ENCODE results near the gene KCNQ5.

The KCNQ5 gene

DNA sequence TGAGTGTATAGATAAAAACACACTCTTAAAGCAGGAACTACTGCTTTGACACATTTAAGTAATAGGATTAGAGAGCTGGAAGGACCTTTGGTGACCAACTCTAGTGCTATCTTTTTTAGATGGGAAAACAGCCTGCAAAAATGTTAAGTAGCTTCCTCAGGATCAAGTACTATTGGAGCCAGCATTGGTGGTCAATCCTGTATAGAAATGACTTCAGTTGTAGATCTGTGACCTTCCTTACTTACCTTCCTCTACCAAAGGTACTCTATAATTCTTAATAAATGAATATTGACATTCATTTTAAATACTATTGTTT is 18.7 kb downstream of the KCNQ5 start:
- DNase-seq: no peak

DNA sequence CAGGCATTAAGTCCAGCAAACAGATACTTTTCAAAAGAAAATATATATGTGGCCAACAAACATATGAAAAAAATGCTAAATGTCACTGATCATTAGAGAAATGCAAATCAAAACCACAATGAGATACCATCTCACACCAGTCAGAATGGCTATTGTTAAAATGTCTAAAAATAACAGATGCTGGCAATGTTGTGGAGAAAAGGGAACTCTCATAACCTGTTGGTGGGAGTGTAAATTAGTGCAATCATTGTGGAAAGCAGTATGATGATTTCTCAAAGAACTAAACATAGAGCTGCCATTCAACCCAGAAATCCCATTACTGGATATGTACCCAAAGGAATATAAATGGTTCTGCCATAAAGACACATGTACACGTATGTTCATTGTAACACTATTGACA is 20.6 kb downstream of the KCNQ5 start:
- DNase-seq: no peak

DNA sequence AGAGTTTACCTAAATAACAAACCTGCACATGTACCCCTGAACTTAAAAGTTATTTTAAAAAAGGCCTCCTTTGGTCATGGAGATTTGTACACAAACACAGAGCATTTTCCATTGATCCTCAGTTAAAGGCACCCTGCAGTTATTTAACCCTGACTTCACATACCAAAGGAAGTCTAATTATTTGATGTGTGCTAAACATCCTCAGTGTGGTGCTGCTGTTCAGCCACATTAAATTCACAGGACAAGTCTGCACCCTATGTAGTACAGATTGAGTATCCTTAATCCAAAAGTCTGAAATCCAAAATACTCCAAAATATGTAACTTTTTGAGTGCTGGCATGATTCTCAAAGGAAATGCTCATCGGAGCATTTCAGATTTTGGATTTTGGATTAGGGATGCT is 21.4 kb downstream of the KCNQ5 start:
- no peak for DNase-seq

DNA sequence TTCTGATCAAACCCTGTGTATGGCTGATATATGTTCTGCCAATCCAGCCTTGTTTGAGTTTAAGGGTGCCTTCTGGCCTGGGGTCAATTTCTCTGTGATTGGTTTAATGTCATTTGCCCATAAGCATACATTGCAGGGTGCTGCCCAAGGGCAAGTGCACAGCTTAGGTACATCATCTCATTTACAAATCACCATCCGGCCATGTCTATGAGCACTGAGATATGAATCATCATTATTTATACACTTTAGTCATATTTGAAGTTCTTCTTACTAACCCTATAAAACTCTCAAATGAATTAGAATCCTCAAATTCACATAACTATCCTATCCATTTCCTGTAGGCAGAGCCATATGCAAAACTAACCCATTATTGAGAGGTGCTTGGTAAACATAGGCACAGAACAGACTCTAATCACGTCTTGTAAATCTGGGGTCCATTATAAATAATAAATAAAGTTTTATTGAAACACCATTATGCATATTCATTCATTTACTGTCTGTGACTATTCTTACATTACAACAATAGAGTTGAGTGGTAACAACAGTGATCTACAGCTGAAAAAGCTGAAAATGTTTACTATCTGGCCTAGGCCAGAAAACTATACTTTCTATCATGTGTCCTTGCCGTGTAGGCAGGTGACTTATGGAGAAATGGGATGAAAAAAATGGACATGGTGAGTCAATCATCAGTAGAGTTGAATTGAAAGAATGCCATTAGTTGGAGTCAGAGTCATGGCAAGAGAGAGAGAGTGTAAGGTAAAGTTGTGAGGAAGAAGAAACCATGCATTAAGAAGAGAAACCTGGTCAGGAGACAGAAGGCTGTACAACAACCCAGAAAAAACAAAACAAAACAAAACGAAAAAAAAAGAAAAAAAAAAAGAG is 25.0 kb downstream of the KCNQ5 start:
- no peak for DNase-seq

DNA sequence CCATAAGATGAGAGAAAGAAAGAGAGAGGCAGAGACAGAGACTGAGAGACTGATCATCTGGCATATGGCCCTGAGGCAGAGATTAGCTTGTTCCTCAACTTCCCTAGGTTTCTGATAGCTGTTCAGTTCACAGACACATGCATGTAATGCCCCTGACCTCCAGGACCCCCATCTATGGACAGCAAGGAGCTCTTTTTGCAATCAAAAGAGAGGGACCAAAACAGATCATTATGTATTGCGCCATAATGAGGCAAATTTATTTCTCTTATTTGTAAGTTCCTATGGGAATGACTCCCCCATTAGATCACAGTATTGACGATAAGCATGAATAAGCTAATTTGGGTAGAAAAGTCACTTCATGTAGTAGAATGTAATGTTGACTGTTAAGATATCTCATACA is 25.6 kb downstream of the KCNQ5 start:
- DNase-seq: no peak

DNA sequence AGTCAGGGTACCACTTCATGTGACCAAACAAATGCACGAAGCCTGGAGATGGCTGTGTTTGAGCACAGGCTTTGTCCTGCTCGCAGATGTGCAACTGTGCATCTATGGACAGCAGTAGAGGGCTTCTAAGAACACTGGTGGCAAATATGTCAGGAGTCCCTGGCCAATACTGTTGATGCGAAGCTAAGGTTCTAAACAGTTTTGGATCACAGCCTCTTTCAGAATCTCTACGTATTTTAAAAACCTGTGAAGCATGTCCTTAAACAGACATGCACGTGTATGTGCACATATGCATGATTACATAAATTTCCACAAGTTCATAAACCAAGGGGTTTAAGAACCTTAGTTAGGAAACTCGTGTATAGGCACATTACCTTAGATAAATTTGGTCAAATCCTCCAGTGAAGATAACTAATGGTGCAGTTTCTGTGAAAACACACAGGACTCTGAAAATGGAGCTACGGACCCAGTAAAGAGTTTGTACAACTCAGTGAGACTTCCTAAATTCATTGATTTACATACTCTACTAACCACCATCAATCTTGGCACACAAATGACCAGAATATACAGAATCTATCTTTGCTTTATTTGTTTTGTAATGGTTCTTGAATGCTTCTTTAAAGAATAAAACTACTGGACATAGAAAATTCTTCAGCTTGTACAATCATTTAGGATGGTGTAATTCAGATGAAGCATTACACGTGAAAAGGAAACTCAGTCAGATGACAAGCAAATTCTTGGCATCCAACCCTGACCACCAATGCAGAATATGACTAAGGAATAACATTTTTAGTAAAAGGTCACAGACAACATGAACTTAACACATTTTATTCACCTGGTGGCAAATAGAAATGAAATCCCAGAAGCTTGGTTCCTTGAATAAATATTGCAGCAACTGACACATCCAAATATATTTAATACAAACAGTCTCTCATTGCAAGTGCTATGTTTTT is 27.4 kb downstream of the KCNQ5 start:
- DNase-seq: no peak

DNA sequence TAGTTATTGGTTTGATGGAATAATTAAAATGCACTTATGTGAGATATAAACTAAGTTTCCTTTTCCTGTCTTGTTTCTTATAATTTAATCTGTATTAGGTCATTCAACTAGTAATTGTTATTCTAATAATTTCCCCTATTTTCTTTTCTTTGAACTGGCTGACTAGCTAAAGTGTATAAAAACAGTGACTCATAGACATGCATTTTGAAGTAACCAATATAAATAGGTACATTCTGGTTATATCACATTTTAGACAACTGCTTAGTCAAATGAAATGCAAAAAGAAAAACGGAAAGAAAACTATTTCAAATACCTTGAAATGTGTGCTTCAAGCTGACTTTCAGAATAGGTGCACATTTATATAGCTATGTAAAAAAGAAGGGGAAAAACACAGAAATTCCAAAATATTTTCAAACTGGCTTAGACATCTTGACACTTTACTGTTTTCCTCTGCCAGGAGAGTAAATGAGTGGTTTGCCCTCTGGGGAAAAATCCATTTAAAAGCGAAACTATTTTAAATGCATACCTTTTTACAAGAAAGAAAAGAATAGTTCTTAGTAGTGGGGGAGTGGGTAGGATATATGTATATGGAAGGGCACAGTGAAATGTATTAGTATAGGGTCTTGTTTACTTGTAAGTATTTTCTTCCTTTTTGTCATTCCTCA is 28.3 kb downstream of the KCNQ5 start:
- DNase-seq: no peak

DNA sequence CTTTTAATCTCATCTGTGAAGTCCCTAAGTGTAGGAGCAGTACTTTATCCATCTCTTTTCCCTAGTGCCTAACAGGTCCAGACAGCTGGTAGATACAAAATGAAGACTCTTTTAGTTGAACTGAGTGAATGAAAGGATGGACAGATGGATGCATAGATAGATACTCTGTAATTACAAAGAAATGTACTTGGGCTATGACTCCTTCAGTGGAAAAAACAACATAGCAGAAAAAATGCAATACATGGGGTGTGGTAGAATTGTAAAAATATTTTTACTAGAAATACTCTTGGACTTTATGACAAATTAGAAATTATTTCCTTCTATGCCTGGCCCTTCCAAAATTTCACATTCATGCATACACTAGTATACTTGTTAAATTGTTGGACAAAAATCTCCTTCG is 29.3 kb downstream of the KCNQ5 start:
- DNase-seq: no peak

DNA sequence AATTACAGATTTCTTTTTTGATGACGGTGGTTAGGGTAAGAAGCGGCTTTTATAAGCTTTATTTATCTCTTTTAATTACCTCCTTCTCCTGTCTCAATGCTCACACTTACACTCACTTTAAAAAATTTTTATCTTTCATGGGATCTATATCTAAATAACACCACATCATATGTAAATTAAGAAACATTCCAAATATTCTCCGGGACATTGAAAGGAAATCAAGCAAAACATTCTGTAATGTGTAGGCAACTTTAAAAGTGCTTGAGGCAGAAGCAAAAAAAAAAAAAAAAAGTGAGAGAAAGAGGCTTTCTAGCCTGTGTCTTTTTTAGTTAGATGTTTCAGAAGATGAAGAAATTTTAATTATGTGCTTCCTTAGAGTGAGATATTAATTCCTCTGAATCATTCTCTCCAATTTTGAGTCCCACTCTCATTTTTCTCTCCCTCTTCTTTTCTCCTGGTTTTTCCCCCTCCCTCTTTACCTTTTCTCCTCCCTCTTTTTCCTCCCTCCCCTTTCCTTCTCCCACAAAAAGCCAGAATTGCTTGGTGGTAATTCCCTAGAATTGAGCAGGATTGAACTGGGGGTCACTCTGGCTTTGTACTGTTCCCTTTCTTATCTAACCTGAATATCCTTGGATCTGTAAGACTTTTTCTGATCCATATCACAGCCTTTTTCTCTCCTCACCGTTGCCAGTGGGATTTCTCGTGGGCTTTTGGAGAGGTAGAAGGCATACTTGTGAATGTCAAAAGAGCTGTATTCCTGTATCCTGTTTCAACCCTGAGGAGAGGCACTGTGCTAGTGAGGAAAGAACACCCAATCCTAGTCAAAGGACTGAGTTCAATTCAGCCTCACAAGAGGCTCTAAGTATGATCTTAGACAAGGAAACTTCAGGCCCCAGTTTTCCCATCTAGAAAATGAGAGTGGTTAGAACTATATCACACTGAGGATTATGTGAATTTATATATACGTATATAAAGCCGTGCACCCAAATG is 30.4 kb downstream of the KCNQ5 start:
- DNase-seq: no peak

DNA sequence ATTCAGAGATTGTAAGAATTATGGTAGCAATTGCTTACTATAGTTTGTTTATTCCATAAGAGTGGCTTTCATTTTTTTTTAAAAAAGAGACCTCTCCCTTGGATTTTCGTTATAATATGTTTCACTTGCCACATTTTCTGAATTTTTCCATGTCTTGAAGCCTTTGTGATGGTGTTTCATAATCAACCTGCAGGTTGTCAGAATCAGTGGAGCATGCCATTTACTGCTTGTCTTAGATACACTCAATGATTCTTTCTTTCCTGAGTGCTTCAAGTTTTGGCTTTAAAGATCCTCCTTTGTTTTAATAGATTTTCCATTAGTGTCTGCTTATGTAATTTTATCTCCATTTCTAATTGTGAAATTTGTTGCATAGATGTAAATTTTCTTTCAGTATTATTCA is 31.2 kb downstream of the KCNQ5 start:
- no peak for DNase-seq

DNA sequence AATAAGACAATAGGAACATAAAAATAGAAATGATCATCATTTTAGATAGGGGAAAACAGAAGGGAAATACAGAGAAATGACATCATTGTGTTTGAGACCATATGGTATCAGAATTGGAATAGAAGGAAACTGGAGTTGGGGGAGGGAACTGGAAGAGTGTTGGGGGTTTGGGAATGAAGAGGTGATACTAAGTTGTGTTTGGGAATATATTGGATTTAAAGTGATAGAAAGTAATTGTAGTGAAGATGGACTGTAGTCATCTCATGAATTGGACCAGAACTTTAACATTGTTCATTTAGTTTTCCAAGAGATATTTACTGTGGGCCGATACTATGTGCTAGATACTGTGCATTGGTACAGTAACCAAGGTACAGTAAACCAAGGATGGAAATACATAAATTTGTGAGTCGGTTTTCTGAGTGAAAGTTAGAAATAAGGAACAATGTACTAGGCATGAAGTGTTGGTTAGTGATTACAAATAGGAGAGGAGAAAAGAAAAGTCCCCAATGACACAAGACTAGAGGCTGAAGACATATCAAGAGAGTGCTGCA is 32.3 kb downstream of the KCNQ5 start:
- no peak for DNase-seq

DNA sequence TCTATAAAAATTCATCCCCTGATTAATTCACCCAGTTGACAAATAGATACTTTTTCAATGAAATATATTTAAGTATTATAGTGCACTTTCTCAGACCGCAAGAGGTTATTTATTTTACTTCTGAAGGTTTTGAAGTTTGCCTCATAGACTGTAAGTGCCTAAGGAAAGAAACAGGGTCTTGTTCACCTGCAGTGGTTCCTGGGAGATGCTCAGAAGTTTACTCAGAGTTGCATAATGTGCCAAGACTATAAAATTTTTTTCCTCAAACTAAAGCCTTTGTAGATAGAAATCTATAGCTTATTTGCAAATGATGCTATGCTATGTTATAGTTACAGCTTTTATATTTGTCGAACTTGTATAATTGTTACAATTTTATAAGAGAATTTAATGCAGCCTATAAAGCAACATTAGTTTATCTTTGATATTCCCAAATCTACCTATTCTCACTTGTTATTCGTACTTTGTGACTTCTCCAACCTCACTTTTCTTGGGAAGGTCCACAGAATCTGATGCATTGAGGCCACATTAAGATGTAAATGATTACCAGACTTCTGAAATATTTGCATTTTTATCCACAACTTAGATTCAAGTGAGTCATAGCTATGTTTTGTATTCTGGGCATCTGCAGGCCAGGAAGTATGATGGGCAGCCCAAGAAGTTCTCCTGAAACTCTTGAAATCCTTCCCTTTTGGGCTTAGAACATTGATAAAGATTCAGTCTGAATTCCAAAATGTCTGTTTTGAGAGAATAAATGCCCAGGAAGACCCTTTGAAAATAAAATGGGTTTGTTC is 35.7 kb downstream of the KCNQ5 start:
- no peak for DNase-seq

DNA sequence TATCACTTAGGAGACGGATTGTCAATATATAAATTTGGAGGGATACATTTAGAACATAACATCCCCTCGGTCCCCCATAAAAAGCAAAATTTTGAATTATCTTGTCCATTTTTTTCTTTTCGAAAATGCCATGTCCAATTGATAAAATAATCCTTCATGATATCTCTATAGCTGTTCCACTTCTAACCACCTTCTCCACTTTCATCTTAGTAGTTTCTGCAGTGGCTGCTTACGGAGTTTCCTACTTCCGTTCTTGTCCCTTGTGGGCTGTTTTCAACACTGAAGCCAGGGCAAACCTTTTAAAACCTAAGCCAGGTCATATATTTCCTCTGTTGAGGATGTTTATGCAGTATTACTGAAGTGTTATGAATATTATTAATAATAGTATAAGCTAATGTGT is 37.9 kb downstream of the KCNQ5 start:
- no peak for DNase-seq

DNA sequence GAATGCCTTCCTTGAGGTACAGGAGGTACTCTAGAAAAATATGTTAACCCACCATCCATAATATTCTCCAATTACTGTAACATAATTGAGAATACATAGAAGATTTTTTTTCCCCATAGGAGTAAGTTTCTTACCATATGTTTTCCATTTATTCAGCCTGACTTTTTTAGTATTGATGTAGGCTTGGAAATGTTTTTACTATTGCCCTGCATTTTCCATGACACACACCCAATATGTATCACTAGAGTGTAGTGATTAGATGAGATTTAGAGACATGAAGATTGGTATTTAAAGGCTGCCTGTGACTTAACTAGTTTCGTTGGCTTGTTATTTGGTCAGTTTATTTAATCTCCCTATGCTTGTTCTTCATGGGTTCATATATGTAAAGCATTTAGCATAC is 39.5 kb downstream of the KCNQ5 start:
- DNase-seq: no peak

DNA sequence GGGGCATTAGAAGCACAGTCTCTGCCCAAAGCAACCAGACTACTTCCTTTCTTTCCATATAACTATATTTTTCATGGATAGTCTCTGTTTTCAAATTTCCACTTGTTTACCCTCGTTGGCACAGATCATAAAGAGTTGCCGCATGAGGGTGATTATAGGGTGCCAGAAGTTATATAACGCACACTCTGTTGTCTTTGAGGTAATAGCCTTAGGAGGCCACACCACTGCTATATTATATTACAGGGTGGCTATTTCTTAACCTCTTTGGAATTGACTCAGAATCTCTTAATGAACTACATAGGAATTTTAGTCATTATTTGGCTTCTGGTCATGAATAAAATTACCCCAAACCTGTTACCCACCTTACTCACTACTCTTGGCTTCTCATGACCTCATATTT is 43.7 kb downstream of the KCNQ5 start:
- DNase-seq: no peak

DNA sequence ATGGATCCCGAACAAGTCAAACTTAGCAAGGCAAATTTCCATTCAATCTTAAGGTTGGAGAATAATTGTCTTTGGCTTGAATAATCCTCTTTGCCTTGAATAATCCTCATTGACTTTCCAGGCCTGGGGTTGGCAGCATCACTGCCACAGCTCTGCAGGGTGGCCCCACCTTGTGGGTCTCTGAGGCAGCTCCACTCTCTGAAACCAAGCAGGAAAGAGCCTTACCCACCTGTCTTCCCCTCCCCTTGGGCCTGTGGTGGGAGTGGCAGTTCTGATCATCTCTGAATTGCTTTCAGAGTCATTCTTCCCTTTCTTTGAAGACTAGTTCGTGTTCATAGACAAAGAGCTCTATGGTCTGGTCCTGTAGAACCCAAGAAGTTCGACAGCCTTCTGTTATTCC is 47.5 kb downstream of the KCNQ5 start:
- no peak for DNase-seq

DNA sequence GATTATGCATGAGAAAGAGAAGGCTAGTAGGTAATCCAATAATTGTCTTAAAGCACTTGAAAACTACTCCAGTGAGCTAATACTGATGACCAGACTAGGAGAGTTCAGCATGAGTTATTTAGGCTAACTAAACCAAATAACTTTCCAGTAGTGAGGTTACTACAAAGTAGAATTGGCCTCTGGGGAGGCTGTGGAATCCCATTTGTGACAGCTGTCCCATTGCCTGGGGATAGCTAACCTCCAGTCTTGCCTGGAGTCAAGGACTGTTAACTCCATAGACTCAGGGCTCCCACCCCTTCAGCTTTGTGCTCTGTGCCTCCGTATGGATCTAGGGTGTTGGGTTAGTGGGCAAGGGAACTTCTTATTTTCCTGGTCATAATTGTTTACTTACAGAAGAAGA is 51.0 kb downstream of the KCNQ5 start:
- DNase-seq: no peak

DNA sequence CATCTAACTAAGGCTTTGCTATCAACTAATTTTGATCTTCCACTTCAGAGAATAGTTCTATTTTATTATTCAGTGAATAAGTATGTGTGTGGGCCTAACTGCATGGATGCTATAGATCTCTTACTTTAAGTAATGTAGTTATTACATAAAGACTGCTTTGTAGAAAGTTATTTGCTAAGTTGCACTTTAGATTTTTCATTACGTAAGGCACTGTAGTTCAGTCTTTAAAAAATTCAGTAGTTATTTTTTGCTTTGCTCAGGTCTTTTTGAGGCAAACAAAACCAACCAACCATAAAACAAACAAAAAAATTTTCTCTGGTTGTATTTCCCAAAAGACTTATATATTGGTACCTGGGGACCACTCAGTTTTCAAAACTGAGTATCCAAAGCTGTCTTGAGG is 53.0 kb downstream of the KCNQ5 start:
- no peak for DNase-seq

DNA sequence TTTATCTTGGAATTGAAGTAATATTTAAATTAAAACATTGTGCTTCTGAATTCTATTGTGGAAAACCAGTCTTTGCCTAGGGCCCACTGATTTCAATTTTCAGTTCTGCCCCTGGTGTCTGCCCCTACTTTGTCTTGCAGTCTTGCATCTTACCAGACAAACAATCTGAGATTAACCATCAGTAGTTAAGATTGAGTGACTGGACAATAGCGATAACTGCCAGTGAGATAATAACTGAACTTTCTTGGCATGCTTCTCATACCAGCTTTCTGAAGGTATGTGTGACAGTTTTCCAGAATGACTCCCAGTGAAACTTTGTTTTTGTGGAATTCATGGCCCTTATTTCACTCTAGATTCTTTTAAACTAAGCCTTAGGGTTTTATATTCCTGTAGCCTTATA is 53.5 kb downstream of the KCNQ5 start:
- DNase-seq: no peak

DNA sequence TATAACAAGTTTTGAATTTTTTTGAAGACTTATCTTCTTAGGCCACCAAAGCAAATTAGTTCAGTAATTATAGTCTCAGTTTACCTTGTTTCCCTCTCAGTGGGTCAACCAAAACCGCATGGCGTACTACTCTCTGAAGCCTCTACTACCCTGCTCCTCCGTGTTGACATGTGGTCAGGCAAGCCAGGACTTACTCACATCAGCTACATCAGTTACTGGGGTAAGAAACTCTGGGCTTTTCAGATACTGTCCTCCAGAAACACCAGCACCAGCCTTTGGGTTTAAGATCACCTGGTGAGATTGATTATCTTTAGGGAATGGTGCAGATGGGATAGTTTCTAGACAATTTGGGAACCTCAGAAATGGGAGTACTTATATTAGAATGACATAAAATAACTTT is 55.1 kb downstream of the KCNQ5 start:
- no peak for DNase-seq

DNA sequence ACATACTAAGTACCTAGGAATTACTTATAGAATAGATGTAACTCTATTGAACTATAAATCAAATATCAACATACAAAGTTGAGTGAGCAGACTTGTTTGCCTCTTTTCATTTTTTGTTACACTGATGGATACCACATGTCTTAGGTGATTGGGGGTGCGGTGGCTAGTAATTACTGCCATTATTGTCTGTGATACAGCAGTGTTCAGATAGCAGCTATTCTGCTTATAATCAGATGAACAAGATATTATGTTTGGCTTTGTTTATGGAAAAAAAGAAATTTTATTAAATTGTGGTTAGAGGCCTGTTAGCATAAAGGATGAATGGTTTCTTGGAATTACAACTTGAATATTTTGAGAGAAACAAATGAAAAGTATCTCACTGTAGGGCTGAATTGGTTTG is 55.9 kb downstream of the KCNQ5 start:
- DNase-seq: no peak

Measured in activated CD8-positive, alpha-beta memory T cell treated with anti-CD3 and anti-CD28 coated beads for 24 hours (primary cell).